Mesothelial cell of epicardium (in vitro differentiated cells): ENCODE measurements around the gene HHAT. TPM values are rescaled to one million over a fixed set of nuclear protein-coding genes. Genes with fewer than 3 reads are reported as not detected.

Experiments used
- DNase-seq, 2 experiments: peaks; one replicate each; pipeline ENCODE4 v3.0.0; 2021; ENCODE audit warnings: low spot score in 2 of 2; ENCODE audit not compliant: unreplicated experiment in 2 of 2
- H3K27ac Mint-ChIP-seq: 2 replicates; pipeline ENCODE4 v1.8.0; 2021; ENCODE audit warnings: mixed read lengths
- H3K27me3 Mint-ChIP-seq: 2 replicates; pipeline ENCODE4 v1.8.0; 2021; ENCODE audit warnings: low read depth, mixed read lengths
- H3K36me3 Mint-ChIP-seq: 2 replicates; pipeline ENCODE4 v1.8.0; 2021; ENCODE audit warnings: mixed read lengths
- H3K4me1 Mint-ChIP-seq: 2 replicates; pipeline ENCODE4 v1.8.0; 2021; ENCODE audit warnings: mixed read lengths
- H3K4me3 Mint-ChIP-seq: 2 replicates; pipeline ENCODE4 v1.8.0; 2021; ENCODE audit warnings: mild to moderate bottlenecking, moderate library complexity, mixed read lengths
- H3K9me3 Mint-ChIP-seq: 2 replicates; pipeline ENCODE4 v1.8.0; 2021; ENCODE audit warnings: mixed read lengths
- total RNA-seq: library from RNA; stranded (reverse); gene quantifications from 3 replicates; pipeline ENCODE4 v1.2.1, GENCODE V29; 2021
- TF ChIP-seq, protein P1 (sequence below): fragments of 200-600 bp; sonication (generic); IDR thresholded peaks from one replicate; pipeline ENCODE4 v1.5.0; 2021; ENCODE audit warnings: antibody characterized with exemption; ENCODE audit not compliant: unreplicated experiment

The HHAT gene
- total RNA-seq, 1 donor from 2014 or later: 19.2 TPM

DNA sequence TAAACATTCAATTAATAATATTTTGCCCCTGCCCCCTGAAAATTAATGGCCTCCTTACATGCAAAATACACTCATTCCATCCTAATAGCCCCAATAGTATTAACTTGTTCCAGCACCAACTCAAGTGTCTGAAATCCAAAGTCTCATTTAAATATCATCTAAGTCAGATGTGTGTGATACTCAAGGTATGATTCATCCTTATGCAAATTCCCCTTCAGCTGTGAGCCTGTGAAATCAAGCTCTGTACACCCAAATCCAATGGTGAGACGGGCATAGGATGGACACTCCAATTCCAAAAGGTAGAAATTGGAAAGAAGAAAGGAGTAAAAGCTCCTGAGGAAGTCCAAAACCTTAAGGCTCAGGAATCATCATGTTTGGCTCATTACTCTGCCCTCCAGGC lies 83.5 kb downstream of the HHAT start:
- no peak for DNase-seq
- TF ChIP-seq, protein P1, sequence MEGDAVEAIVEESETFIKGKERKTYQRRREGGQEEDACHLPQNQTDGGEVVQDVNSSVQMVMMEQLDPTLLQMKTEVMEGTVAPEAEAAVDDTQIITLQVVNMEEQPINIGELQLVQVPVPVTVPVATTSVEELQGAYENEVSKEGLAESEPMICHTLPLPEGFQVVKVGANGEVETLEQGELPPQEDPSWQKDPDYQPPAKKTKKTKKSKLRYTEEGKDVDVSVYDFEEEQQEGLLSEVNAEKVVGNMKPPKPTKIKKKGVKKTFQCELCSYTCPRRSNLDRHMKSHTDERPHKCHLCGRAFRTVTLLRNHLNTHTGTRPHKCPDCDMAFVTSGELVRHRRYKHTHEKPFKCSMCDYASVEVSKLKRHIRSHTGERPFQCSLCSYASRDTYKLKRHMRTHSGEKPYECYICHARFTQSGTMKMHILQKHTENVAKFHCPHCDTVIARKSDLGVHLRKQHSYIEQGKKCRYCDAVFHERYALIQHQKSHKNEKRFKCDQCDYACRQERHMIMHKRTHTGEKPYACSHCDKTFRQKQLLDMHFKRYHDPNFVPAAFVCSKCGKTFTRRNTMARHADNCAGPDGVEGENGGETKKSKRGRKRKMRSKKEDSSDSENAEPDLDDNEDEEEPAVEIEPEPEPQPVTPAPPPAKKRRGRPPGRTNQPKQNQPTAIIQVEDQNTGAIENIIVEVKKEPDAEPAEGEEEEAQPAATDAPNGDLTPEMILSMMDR: no peak
- H3K27ac Mint-ChIP-seq: no peak overlapping the region
- H3K36me3 Mint-ChIP-seq: peaks cover 17% of the 10 kb centered on the region
- H3K4me3 Mint-ChIP-seq: no peak overlapping the region
- no peaks in the 10 kb centered on the region for H3K27me3 Mint-ChIP-seq
- H3K4me1 Mint-ChIP-seq: no peaks in the 10 kb centered on the region
- peaks cover 14% of the 10 kb centered on the region for H3K9me3 Mint-ChIP-seq

DNA sequence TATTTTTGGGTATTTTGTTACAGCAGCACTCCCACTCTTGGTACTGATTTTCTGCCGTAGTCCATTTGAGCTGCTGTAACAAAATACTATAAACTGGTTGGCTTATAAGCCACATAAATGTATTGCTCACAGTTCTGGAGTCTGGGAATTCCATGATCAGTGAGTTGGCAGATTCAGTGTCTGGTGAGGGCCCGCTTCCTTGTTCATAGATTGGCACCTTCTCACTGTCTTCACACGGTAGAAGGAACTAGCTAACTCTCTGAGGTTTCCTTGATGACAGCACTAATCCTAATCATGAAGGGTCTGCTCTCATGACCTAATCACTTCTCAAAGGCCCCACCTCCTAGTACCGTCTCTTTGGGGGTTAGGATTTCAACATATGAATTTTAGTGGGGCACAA lies 85.2 kb downstream of the HHAT start:
- TF ChIP-seq, protein P1: no peak
- Mint-ChIP-seq H3K4me3 (no peak overlapping the region), H3K27ac (no peak overlapping the region)

DNA sequence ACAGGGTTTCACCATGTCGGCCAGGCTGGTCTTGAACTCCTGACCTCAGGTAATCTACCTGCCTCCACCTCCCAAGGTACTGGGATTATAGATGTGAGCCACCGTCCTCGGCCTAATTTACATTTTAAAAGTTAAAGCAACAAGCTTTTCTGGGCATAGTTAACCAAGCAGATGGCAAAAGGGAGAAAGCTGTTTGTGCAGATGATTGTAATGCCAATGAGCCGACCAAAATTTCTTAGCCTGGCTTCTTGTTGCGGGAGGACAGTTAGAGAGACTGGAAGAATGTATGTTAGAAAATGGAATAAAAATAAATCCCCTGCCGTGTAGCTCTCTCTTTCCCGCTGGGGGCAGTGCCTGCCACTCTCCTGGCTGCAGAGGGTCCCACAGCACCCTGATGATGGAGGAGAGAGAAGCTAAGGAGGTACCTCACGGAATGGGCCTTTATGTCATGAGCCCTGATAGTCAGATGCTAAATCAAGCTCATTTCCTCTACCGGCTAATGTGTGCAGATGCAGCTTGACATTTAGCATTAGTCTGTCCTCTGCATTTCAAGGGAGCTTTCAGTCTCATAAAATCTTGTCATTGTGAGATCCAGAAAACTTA lies 87.2 kb downstream of the HHAT start:
- DNase-seq: no peak
- Mint-ChIP-seq H3K27ac (no peak overlapping the region), H3K27me3 (no peaks in the 10 kb centered on the region), H3K4me3 (no peak overlapping the region), H3K9me3 (peaks cover 15% of the 10 kb centered on the region), H3K4me1 (peaks cover 1% of the 10 kb centered on the region), H3K36me3 (peaks cover 18% of the 10 kb centered on the region)
- TF ChIP-seq, protein P1: no peak

More for the DNA sequence above, 85.2 kb downstream of the HHAT start:
- no peak for DNase-seq
- Mint-ChIP-seq H3K36me3 (peaks cover 17% of the 10 kb centered on the region), H3K9me3 (peaks cover 14% of the 10 kb centered on the region), H3K4me1 (no peaks in the 10 kb centered on the region), H3K27me3 (no peaks in the 10 kb centered on the region)

DNA sequence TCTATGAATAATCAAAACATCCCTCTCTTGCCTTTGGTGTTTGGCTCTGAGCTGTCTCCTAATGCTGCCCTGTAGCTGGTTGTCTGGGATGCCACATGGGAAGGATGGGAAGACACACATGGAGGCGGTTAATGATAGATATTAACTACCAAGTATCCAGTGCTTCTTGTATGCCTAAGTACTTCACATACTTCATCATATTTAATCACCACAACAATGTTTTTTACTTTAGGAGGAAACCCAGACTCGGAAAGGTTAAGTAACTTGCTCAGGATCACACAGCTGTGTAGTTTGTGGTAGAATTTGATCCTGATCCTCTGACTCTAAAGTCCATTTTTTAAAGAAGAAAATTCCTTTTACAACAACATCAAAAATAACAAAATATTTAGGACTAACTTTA lies 88.0 kb downstream of the HHAT start:
- H3K4me1 Mint-ChIP-seq: peaks cover 1% of the 10 kb centered on the region
- no peak overlapping the region for H3K27ac Mint-ChIP-seq

DNA sequence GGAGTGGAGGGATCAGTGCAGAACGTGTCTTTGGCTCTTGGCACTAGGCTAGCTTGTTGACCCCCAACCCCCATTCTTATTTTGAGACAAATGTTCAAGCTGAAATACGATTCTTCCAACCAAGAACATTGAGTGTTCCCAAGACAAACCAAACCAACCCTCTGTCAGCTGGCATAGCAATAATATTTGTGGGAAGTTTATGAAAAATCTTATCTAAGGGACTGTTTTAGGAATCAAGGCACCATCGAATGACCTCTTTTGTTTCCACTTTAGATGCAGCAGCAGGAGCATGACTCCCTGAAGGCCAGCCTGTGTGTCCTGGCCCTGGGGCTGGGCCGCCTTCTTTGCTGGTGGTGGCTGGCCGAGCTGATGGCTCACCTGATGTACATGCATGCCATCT lies 89.2 kb downstream of the HHAT start:
- DNase-seq: no peak

More for the DNA sequence above, 88.0 kb downstream of the HHAT start:
- DNase-seq: no peak
- Mint-ChIP-seq H3K9me3 (peaks cover 16% of the 10 kb centered on the region), H3K27me3 (no peaks in the 10 kb centered on the region), H3K36me3 (peaks cover 20% of the 10 kb centered on the region), H3K4me3 (no peak overlapping the region)
- TF ChIP-seq, protein P1: no peak

More for the DNA sequence above, 89.2 kb downstream of the HHAT start:
- peaks cover 13% of the 10 kb centered on the region for H3K9me3 Mint-ChIP-seq
- peaks cover 17% of the 10 kb centered on the region for H3K36me3 Mint-ChIP-seq
- H3K4me3 Mint-ChIP-seq: no peak overlapping the region
- TF ChIP-seq, protein P1: no peak
- H3K27me3 Mint-ChIP-seq: no peaks in the 10 kb centered on the region
- H3K27ac Mint-ChIP-seq: no peak overlapping the region
- H3K4me1 Mint-ChIP-seq: peaks cover 1% of the 10 kb centered on the region
